Small intestine (tissue), 7 donors: ENCODE measurements around the gene CEACAM3. TPM values are rescaled to one million over a fixed set of nuclear protein-coding genes. Genes with fewer than 3 reads are reported as not detected.

Experiments
- DNase-seq, 2 donors: peaks; one replicate each; pipeline versions ENCODE4 v3.0.0 to v3.0.0-alpha.2; 2013
- FAIRE-seq: peaks from 2 replicates; lab custom pipeline; 2012; peaks lifted over from hg19 to GRCh38; lab: Jason Lieb, UNC
- H3K27ac ChIP-seq, 3 donors: one replicate each; pipeline ENCODE4 v1.5.1; 2013; ENCODE audit warnings: low read length in 2 of 3, mild to moderate bottlenecking in 2 of 3, control low read depth in 1 of 3, inconsistent platforms in 1 of 3, low read depth in 1 of 3, moderate library complexity in 1 of 3
- H3K27me3 ChIP-seq, 3 donors: one replicate each; pipeline ENCODE4 v1.6.1; 2013; ENCODE audit warnings: low read length in 3 of 3, inconsistent platforms in 1 of 3; ENCODE audit not compliant: control insufficient read depth in 3 of 3, insufficient read depth in 3 of 3
- H3K36me3 ChIP-seq, 3 donors: one replicate each; pipeline ENCODE4 v1.6.1; 2013; ENCODE audit warnings: low read length in 3 of 3, inconsistent platforms in 1 of 3, low read depth in 1 of 3, mild to moderate bottlenecking in 1 of 3, moderate library complexity in 1 of 3; ENCODE audit not compliant: control insufficient read depth in 3 of 3, insufficient read depth in 2 of 3
- H3K4me1 ChIP-seq, 3 donors: one replicate each; pipeline ENCODE4 v1.6.1; 2013; ENCODE audit warnings: low read length in 2 of 3, inconsistent platforms in 1 of 3, low read depth in 1 of 3, mild to moderate bottlenecking in 1 of 3, moderate library complexity in 1 of 3; ENCODE audit not compliant: control insufficient read depth in 3 of 3, insufficient read depth in 2 of 3
- H3K4me3 ChIP-seq, 3 donors: one replicate each; pipeline ENCODE4 v1.5.1; 2013; ENCODE audit warnings: low read length in 3 of 3, control low read depth in 1 of 3, inconsistent platforms in 1 of 3, low read depth in 1 of 3, mild to moderate bottlenecking in 1 of 3, moderate library complexity in 1 of 3
- H3K9me3 ChIP-seq, 2 donors: one replicate each; pipeline ENCODE4 v1.6.1; 2013; ENCODE audit warnings: low read depth in 1 of 2, low read length in 1 of 2; ENCODE audit not compliant: control insufficient read depth in 2 of 2, insufficient read depth in 1 of 2
- WGBS, 3 donors: extraction: QIAGEN DNeasy Blood & Tissue Kit; methylation state at CpG; one replicate each; pipeline ENCODE4 v1.1.7; 2013; 5-methylcytosine and 5-hydroxymethylcytosine counted together
- polyA plus RNA-seq, 4 donors: library from polyadenylated mRNA; stranded (reverse) in 3 of 4; unstranded in 1 of 4; fragments of 200-250 nt in 3 of 4; fragments of 120-200 nt in 1 of 4; gene quantifications; one replicate each; pipeline versions ENCODE4 v1.2.1 to v1.2.3, GENCODE V29; 2013
- donor health status: healthy with polysubstance abuse.
- donor health status: control.
- donor health status: control.
- donor health status: Bipolar disorder and iron deficiency.
- donor health status: healthy.

Gene CEACAM3
- polyA plus RNA-seq, 4 donors: 0.24 to 0.37 TPM; not detected in 2

GRCh38 chr19:41849067-41849466 lies 52.7 kb downstream of the CEACAM3 start:
- Histone ChIP-seq H3K4me3 (no peak overlapping the region), H3K4me1 (no peaks in the 10 kb centered on the region), H3K27me3 (peaks cover 0 to 12% (median 0%) of the 10 kb centered on the region in 3 donors), H3K9me3 (peaks cover 0 to 2% of the 10 kb centered on the region in 2 donors), H3K27ac (no peak overlapping the region), H3K36me3 (no peaks in the 10 kb centered on the region)
- FAIRE-seq (no peak), DNase-seq (no peak)
- WGBS, 3 donors: 71 to 82% (median 75%) methylated on average over 2 of the region's 2 CpGs

- H3K4me3 ChIP-seq: no peak overlapping the region
- DNase-seq (no peak), FAIRE-seq (no peak)
- no peak overlapping the region for H3K27ac ChIP-seq
- peaks cover 0 to 8% (median 0%) of the 10 kb centered on the region in 3 donors for H3K27me3 ChIP-seq
- WGBS, 3 donors: 62 to 68% (median 65%) methylated on average over 5 of the region's 5 CpGs
- H3K36me3 ChIP-seq: no peaks in the 10 kb centered on the region
- no peaks in the 10 kb centered on the region for H3K9me3 ChIP-seq
- no peaks in the 10 kb centered on the region for H3K4me1 ChIP-seq
These were observed 54.0 kb downstream of the CEACAM3 start for GRCh38 chr19:41850381-41850780.

- Histone ChIP-seq H3K9me3 (no peaks in the 10 kb centered on the region), H3K4me3 (no peak overlapping the region), H3K27ac (no peak overlapping the region), H3K27me3 (peaks cover 0 to 8% (median 0%) of the 10 kb centered on the region in 3 donors), H3K4me1 (no peaks in the 10 kb centered on the region), H3K36me3 (no peaks in the 10 kb centered on the region)
- WGBS, 3 donors: 37 to 45% (median 42%) methylated on average over 4 of the region's 4 CpGs
- DNase-seq (no peak), FAIRE-seq (no peak)
These were observed 55.1 kb downstream of the CEACAM3 start for GRCh38 chr19:41851456-41851855.

GRCh38 chr19:41853344-41853743 lies 57.0 kb downstream of the CEACAM3 start:
- WGBS, 3 donors: 26 to 78% (median 50%) methylated on average over 2 of the region's 2 CpGs
- no peak for DNase-seq
- Histone ChIP-seq H3K36me3 (no peaks in the 10 kb centered on the region), H3K4me1 (no peaks in the 10 kb centered on the region), H3K27ac (no peak overlapping the region), H3K4me3 (no peak overlapping the region), H3K9me3 (no peaks in the 10 kb centered on the region), H3K27me3 (peaks cover 0 to 8% (median 0%) of the 10 kb centered on the region in 3 donors)
- FAIRE-seq: no peak

GRCh38 chr19:41853768-41854167 lies 57.4 kb downstream of the CEACAM3 start:
- FAIRE-seq (no peak), DNase-seq (no peak)
- H3K27me3 ChIP-seq: peaks cover 0 to 8% (median 0%) of the 10 kb centered on the region in 3 donors
- no peaks in the 10 kb centered on the region for H3K4me1 ChIP-seq
- H3K9me3 ChIP-seq: no peaks in the 10 kb centered on the region
- 65 to 76% (median 70%) methylated on average over 2 of the region's 2 CpGs for WGBS, 3 donors
- H3K36me3 ChIP-seq: no peaks in the 10 kb centered on the region
- H3K27ac ChIP-seq: no peak overlapping the region
- no peak overlapping the region for H3K4me3 ChIP-seq

GRCh38 chr19:41859213-41859617 lies 62.8 kb downstream of the CEACAM3 start:
- Histone ChIP-seq H3K4me1 (peaks cover 7 to 25% (median 12%) of the 10 kb centered on the region in 3 donors), H3K9me3 (no peaks in the 10 kb centered on the region), H3K4me3 (peak overlapping the region in 1 of 3 donors; percentile 56), H3K27ac (peak overlapping the region; percentile 34 to 87 (median 66)), H3K36me3 (peaks cover 3 to 33% (median 10%) of the 10 kb centered on the region in 3 donors), H3K27me3 (no peaks in the 10 kb centered on the region)
- DNase-seq: no peak
- FAIRE-seq: no peak
- 1 to 3% (median 2%) methylated on average over 8 of the region's 8 CpGs for WGBS, 3 donors

- DNase-seq (peak; percentile 99 to 100), FAIRE-seq (no peak)
- H3K36me3 ChIP-seq: peaks cover 6 to 39% (median 13%) of the 10 kb centered on the region in 3 donors
- H3K27me3 ChIP-seq: no peaks in the 10 kb centered on the region
- H3K9me3 ChIP-seq: no peaks in the 10 kb centered on the region
- peaks cover 7 to 25% (median 12%) of the 10 kb centered on the region in 3 donors for H3K4me1 ChIP-seq
- H3K4me3 ChIP-seq: peak within 1 kb of the TSS; percentile 56 to 80 (median 76)
- H3K27ac ChIP-seq: peak within 1 kb of the TSS; percentile 83 to 98 (median 87)
- WGBS, 3 donors: 0 to 1% (median 0%) methylated on average over 62 to 76 of the region's 76 CpGs
These were observed 63.4 kb downstream of the CEACAM3 start, which contains the start of gene RPS19 for GRCh38 chr19:41859618-41860418. Gene RPS19 (plus strand): TSS chr19:41860255. CDS start chr19:41860775, 520 bp downstream.

GRCh38 chr19:41860419-41861115 lies 64.2 kb downstream of the CEACAM3 start:
- DNase-seq (peak in 1 of 2 donors; percentile 48), FAIRE-seq (no peak)
- Histone ChIP-seq H3K27me3 (no peaks in the 10 kb centered on the region), H3K4me1 (peaks cover 7 to 25% (median 12%) of the 10 kb centered on the region in 3 donors), H3K9me3 (no peaks in the 10 kb centered on the region), H3K36me3 (peaks cover 6 to 46% (median 13%) of the 10 kb centered on the region in 3 donors), H3K4me3 (peak overlapping the region; percentile 56 to 80 (median 76)), H3K27ac (peak overlapping the region; percentile 36 to 98 (median 83))
- WGBS, 3 donors: 0 to 1% (median 1%) methylated on average over 38 to 45 of the region's 45 CpGs
